Colonic mucosa (tissue), 4 donors: ENCODE data around the gene CYP4F12. TPM values are rescaled to one million over a fixed set of nuclear protein-coding genes. Genes with fewer than 3 reads are reported as not detected.
A peak's percentile ranks its signal among the peaks of the same experiment; 100 is the strongest.

Experiments
- DNase-seq: peaks from one replicate; pipeline ENCODE4 v3.0.0-alpha.2; 2020
- H3K27ac ChIP-seq: fragments of 200-600 bp; one replicate; pipeline ENCODE4 v1.8.0; 2021
- H3K27me3 ChIP-seq: fragments of 200-600 bp; one replicate; pipeline ENCODE4 v1.8.0; 2021
- H3K36me3 ChIP-seq: fragments of 200-600 bp; one replicate; pipeline ENCODE4 v1.8.0; 2021
- H3K4me1 ChIP-seq: fragments of 200-600 bp; one replicate; pipeline ENCODE4 v1.8.0; 2021; ENCODE audit warnings: mild to moderate bottlenecking
- H3K4me3 ChIP-seq: fragments of 200-600 bp; one replicate; pipeline ENCODE4 v1.8.0; 2021
- H3K9ac ChIP-seq, 2 donors: one replicate each; pipeline ENCODE4 v1.7.0; 2013; ENCODE audit warnings: control low read depth in 2 of 2, low read depth in 2 of 2, low read length in 2 of 2
- H3K9me3 ChIP-seq: fragments of 200-600 bp; one replicate; pipeline ENCODE4 v1.8.0; 2021
- CTCF ChIP-seq: fragments of 200-600 bp; IDR thresholded peaks from one replicate; pipeline ENCODE4 v1.8.0; 2022; ENCODE audit warnings: antibody characterized with exemption, mild to moderate bottlenecking
- intact Hi-C: fragments of 100-400 bp; cut with DNase I; formaldehyde crosslinking; loops from one replicate; pipeline ENCODE4 v1.14.1; 2022
- total RNA-seq, 2 donors: library from RNA; stranded (reverse); fragmentation: NEBNext Ultra II Directional in 1 of 2; extraction: Animal tissue kit (Norgen Biotek cat#: 25700) in 1 of 2; gene quantifications; one replicate each; pipeline ENCODE4 v1.2.1, GENCODE V29; 2021
- donor health status: healthy.
- donor health status: DM: no; HTN: no; CAD: no.
- donor health status: DM: no; HTN: no; CAD: no.

The CYP4F12 gene
- total RNA-seq, 2 donors from 2014 or later, result 82.1 to 87.0 TPM

- no peak overlapping the region for H3K27ac ChIP-seq
- intact Hi-C loops, result loop anchor here (2.0 kb wide), 1 partner anchor 18 kb away; no protein-coding TSS in a partner anchor
- H3K27me3 ChIP-seq, result no peaks in the 10 kb centered on the region
- DNase-seq, result no peak
- no peak for TF ChIP-seq CTCF
- no peaks in the 10 kb centered on the region for H3K36me3 ChIP-seq
- H3K4me3 ChIP-seq, result no peak overlapping the region
- no peak overlapping the region for H3K9ac ChIP-seq
- no peaks in the 10 kb centered on the region for H3K4me1 ChIP-seq
- H3K9me3 ChIP-seq, result no peaks in the 10 kb centered on the region
These were observed 23.8 kb downstream of the CYP4F12 start for GRCh38 chr19:15696654-15697194.

- no peak overlapping the region for H3K4me3 ChIP-seq
- H3K4me1 ChIP-seq, result peaks cover 7% of the 10 kb centered on the region
- TF ChIP-seq CTCF, result no peak
- intact Hi-C loops, result no loop called here
- DNase-seq, result peak; percentile 67
- H3K27ac ChIP-seq, result peak overlapping the region; percentile 72
- peak overlapping the region in 1 of 2 donors; percentile 73 for H3K9ac ChIP-seq
- no peaks in the 10 kb centered on the region for H3K27me3 ChIP-seq
- H3K9me3 ChIP-seq, result no peaks in the 10 kb centered on the region
- H3K36me3 ChIP-seq, result no peaks in the 10 kb centered on the region
These were observed 29.1 kb downstream of the CYP4F12 start for GRCh38 chr19:15701757-15702533.

- H3K36me3 ChIP-seq, result no peaks in the 10 kb centered on the region
- peak overlapping the region; percentile 72 for H3K27ac ChIP-seq
- peak overlapping the region in 1 of 2 donors; percentile 73 for H3K9ac ChIP-seq
- no peaks in the 10 kb centered on the region for H3K9me3 ChIP-seq
- DNase-seq, result peak; percentile 94
- TF ChIP-seq CTCF, result no peak
- intact Hi-C loops, result no loop called here
- no peak overlapping the region for H3K4me3 ChIP-seq
- no peaks in the 10 kb centered on the region for H3K27me3 ChIP-seq
- H3K4me1 ChIP-seq, result peaks cover 7% of the 10 kb centered on the region
These were observed 29.6 kb downstream of the CYP4F12 start for GRCh38 chr19:15702534-15702930.

- no peak for DNase-seq
- intact Hi-C loops, result no loop called here
- H3K36me3 ChIP-seq, result no peaks in the 10 kb centered on the region
- H3K4me1 ChIP-seq, result no peaks in the 10 kb centered on the region
- H3K4me3 ChIP-seq, result no peak overlapping the region
- H3K27me3 ChIP-seq, result no peaks in the 10 kb centered on the region
- no peak for TF ChIP-seq CTCF
- no peak overlapping the region for H3K9ac ChIP-seq
- no peak overlapping the region for H3K27ac ChIP-seq
- H3K9me3 ChIP-seq, result no peaks in the 10 kb centered on the region
These were observed 41.8 kb downstream of the CYP4F12 start for GRCh38 chr19:15714638-15715037.

GRCh38 chr19:15715642-15716041, 42.8 kb downstream of the CYP4F12 start:
- Histone ChIP-seq H3K27ac (no peak overlapping the region), H3K27me3 (no peaks in the 10 kb centered on the region), H3K9ac (no peak overlapping the region), H3K36me3 (no peaks in the 10 kb centered on the region), H3K4me1 (no peaks in the 10 kb centered on the region), H3K9me3 (no peaks in the 10 kb centered on the region), H3K4me3 (no peak overlapping the region)
- intact Hi-C loops, result no loop called here
- TF ChIP-seq CTCF, result no peak
- no peak for DNase-seq
